ENCODE results near the gene ZER1.

ZER1 gene

DNA sequence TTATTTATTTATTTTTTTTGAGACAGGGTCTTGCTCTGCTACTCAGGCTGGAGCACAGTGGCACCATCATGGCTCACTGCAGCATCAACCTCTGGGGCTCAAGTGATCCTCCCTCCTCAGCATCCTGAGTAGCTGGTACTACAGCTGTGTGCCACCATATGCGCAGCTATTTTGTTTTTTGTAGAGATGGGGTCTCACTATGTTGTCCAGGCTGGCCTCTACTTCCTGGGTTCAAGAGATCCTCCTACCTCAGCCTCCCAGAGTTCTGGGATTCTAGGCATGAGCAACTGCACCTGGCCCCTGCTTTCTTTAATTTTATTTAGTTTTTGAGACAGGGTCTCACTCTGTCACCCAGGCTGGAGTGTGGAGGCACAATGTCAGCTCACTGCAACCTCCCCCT is 28.3 kb downstream of the ZER1 start:
- no peak for DNase-seq (ENCODE audit: low read depth in 1 of 2, low spot score in 1 of 2)

DNA sequence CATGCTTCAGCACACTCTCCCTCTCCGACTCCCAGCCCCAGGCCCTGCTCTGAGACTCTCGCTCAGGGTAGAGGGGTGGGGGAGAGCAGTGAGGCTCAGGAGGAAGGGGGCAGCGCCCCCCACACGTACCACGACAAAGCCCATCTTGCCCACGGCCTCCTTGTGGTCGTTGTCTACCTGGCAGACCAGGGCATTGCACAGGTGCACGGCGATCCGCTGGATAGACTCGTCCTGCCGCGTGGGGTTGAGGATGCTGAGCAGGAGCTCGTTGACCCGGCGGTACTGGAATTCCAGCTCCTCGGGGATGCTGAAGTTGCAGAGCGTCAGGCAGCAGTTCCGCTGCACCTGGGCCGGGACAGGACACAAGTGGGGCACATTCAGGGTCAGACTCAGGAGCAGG is 29.3 kb downstream of the ZER1 start:
- no peak for DNase-seq (ENCODE audit: low read depth in 1 of 2, low spot score in 1 of 2)

DNA sequence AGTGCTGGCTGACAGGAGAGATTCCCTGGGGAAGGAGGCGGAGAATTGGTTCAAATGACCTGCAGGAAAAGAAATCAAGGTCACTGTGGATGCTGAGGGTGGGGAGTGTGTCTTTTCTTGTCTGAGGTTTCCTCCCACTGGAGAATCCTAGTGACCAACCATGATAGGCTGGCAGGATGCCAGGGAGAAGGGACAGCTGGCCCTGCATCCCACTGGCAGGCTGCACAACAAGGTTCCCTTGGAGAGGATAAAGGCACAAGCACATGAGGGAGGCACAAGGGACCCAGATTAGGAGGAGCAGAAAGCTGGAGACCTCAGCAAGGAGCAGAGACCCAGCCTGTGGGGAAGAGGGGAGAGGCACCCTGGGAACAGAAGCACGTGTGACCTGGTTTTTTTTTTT is 36.4 kb downstream of the ZER1 start:
- DNase-seq (ENCODE audit: low read depth in 1 of 2, low spot score in 1 of 2): no peak

DNA sequence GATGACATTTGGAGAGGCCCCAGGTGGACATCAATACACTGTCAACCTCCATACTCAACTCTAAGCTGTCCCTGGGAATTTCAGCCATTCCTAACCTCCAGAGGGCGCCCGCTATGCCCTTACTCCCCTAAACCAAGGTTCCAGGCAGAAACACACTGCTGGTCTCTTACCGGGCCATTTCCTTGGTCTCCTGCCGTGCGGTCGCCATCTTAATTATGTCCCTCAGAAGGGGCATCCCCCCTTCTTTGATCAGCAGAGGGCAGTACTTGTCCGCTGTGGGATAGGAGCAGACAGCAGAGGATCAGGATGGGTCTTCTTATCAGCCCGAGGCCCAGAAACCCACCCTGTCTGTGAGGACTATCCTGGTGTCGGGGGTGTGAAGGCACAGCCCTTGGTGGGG is 38.5 kb downstream of the ZER1 start:
- no peak for DNase-seq (ENCODE audit: low read depth in 1 of 2, low spot score in 1 of 2)

DNA sequence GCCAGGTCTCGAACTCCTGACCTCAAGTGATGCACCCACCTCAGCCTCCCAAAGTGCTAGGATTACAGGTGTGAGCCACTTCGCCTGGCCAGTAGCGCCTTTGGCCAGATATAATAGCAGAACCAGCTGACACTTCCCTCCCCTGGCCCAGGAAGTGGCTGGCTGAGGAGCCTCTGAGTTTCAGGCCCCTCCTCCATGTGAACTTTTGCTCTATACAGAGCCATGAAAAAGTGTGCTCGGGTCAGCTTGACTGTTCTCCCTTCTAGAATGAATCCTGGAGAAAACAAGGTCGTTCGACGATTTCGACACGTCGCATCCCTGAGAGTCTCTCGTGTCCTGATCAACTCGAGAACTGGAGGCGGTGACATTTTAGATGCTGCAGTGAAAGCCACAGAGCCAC is 39.2 kb downstream of the ZER1 start:
- DNase-seq (ENCODE audit: low read depth in 1 of 2, low spot score in 1 of 2): no peak

DNA sequence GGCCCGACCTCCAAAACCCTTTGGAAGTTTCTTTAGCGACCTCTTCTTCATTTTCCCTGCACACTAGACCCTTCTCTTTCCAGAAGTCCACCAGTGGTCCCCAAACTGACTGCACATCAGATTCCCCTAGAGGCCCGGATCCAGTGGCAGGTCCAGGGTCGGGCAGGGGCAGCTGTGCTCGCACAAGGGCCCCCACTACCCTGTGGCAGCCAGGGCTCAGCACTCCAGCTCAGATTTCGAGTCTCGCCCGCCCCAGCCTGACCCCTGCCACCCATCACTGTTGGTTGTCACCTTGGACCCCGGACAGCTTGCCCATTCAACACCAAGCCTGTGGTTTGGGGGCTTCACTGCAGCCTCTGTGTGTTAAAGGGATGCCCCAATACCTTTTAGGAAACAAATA is 40.0 kb downstream of the ZER1 start:
- DNase-seq (ENCODE audit: low read depth in 1 of 2, low spot score in 1 of 2): no peak

DNA sequence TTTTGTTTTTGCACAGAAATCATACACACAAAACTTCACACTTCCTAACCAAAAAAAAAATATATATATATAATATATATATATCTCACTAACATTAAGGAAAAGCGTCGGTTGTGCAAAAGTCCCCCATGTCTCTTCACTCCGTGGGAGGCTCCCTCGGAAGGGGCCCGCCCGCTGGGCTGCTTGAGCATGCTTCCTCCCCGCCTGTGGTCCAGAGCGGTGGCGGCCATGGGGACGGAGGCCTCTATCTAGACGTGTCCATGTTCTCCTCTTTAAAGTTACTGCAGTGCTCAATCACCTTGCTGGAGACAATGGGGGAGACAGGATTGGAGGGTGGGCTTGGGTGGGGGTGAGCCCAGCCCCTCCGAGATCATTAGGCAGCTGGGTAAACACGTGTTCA is 40.6 kb downstream of the ZER1 start:
- no peak for DNase-seq (ENCODE audit: low read depth in 1 of 2, low spot score in 1 of 2)

DNA sequence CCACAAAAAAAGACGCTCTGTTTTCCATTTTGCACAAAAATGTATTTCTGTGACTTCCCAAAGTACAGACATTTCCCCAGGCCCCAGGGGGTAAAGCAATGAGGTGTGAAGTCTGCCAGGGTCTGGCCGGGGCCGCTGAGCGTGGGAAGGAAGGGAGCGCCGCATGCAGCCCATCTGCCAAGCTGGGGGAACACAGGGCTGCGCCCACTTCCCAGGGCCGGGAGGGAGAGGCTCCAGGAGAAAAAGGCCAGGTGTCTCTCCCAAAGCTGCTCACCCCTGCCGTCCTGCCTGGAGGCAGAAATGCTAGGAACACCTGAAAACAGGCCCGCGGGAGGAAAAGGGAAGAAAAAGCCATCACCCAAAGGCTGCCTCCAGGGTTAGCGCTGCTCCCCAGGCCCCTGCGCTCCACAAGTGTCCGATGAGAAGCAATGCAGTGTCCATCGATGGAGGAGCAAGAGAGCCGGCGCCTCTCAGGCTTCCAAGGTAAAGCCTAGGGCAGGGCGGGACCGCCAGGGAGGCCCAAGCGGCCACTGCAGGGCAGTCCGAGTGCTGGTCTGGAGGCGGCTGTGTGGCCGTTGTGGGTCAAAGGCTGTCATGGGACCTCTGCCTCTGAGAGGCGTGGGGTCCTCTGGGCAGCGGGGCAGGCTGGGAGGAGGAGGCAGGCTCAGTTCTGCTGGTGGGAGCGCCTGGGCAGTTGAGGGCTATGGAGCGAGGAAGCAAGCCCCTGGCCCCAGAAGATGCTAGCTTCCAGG is 41.8 kb downstream of the ZER1 start:
- DNase-seq (ENCODE audit: low read depth in 1 of 2, low spot score in 1 of 2): no peak

DNA sequence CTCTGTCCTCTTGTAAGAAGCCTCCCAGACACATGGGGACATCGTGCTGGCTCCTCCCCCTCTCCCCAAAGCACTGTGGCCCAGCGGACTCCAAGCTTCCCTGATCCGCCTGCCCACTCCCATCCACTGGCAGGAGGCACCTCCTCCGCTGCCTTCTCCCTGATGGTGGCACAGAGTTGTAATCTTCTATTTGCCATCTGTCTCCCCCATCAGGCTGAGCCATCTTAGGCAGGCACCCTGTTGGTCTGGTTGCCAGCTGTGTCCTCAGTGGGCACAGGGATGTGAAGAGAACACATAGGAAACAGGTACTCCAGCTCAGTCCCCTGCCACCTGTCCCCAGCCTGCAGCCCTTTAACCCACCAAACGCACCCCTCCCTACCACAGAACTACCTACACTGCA is 42.4 kb downstream of the ZER1 start:
- no peak for DNase-seq (ENCODE audit: low read depth in 1 of 2, low spot score in 1 of 2)

DNA sequence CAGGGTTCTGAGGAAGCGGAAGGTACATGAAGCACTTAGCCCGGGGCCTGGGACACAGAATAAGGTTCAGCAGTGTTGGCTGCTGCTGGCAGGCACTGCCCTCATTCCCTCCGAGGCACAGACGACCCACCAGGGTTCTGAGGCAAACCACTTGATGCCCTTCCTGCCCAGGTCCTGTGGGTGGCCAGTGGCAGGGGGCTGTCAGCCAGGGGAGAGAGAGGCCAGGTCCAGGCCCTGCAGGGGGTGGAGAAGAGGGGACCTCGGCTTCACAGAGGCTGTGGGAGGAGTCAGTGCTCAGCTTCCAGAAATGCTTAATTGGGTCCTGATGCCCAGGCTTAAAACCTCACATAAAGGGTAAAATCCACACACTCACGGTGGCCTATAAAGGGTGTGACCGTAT is 43.4 kb downstream of the ZER1 start:
- no peak for DNase-seq (ENCODE audit: low read depth in 1 of 2, low spot score in 1 of 2)

DNA sequence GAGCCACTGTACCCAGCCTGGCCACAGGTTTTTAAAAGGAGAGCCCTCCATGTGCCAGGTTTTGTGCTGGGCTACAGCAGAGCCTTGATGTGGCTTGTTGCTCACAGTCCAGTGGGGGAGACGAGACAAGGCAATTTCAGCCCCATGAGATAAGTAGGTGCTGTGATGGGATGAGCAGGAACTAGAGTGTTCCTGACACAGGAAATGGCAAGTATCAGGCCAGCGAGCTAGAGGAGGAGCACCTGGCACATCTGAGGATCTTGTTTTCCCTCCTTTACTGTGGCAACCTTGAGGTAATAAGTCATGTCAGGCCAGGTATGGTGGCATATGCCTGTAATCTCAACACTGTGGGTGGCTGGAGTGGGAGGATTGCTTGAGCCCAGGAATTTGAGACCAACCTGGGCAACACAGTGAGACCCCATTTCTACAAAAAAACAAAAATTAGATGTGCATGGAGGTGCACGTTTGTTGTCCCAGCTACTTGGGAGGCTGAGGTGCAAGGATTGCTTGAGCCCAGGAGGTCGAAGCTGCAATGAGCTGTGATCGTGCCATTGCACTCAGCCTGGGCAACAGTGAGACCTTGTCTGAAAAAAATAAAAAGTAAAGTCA is 44.0 kb downstream of the ZER1 start:
- no peak for DNase-seq (ENCODE audit: low read depth in 1 of 2, low spot score in 1 of 2)

DNA sequence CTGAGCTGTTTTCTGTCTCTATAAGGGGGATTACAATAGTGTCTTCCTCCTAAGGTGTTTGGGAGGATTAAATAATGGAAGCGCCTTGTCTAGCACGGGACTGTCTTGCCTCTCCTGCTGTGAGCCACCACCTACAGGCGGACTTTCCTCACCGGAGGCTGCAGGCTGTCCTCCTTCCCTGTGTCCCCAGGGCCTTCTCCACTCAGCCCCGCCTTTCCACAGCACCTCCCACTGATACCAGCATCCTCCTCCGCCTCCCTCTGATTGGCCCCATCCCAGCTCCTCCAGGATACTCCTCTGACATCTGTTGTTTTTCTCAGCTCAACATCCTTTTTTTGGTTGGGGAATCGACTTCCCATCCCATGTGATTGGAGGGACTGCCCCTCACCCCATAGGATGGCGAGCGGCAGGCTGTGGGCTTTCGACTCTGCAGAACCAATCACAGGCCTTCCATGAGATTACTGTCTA is 46.9 kb downstream of the ZER1 start:
- DNase-seq (ENCODE audit: low read depth in 1 of 2, low spot score in 1 of 2): no peak

DNA sequence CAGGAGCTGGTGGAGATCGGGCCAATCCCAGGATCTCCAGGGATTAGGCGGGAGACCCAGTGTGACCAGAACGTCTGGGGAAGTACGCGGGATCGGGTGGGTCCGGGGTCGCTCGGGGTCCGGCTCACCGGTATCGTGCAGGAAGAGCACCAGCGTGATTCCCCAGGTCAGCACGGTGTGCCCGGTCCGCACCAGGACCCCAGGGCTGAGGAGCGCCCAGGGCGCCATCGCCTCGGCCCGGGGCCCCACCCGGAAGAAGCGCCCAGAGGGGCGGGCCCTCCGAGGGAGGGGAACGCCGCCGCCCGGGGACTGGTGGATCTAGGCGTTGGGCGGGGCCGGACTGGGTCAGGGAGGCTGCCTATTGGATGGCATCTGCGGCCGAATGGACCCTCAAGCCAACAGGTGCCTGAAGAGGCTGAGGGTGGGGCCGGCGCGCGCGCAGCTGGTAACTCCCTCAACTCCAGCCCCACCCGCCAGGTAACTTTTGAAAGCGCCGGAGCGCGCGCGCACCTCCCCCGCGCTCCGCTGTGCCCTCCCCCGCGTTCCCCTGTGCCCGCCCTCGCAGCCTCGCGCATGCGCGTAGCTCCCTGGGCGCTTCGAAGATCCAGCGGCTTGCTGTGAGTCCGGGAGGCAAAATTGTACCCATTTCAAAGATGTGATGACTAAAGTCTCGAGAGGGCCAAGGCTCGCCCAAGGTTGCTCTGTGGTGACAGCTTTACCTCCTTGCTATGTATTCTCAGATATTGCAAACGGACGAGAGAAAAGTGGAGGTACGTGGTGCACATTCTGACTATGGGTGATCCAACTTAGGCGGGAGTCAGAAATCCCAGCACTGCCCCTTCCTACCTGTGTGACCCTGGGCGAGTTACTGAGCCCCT is 47.6 kb downstream of the ZER1 start, which contains the start of gene ZDHHC12:
TSS of gene ZDHHC12 (minus strand) at position 262 of the 878 bp plus-strand sequence. CDS start at position 228, 34 bp downstream.
- peak; percentile 96 to 98 for DNase-seq (ENCODE audit: low read depth in 1 of 2, low spot score in 1 of 2)

DNA sequence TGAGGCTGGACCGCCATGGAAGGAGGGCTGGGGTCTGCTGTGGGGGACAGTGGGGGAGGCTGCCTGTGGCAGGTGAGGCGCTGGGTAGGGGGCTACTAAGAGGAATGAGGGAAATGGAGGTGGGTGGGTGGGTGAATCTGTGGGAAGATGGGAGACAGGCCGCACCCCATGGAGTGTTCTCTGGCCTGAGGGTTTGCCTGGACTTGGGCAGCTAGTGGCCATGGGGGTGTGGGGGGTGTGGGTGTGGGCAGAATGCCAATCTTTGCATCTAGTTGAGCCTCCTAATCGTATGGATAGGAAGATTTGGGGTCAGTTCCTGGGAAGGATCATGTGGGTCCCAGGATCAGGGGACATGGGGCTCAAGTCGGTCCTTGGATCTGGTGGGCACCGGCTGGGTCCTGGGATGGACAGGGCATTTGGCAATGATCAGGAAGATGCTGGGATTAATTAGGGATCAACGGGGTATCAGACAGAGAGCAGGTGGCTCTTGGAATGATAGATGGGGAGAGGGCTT is 48.3 kb downstream of the ZER1 start:
- no peak for DNase-seq (ENCODE audit: low read depth in 1 of 2, low spot score in 1 of 2)

DNA sequence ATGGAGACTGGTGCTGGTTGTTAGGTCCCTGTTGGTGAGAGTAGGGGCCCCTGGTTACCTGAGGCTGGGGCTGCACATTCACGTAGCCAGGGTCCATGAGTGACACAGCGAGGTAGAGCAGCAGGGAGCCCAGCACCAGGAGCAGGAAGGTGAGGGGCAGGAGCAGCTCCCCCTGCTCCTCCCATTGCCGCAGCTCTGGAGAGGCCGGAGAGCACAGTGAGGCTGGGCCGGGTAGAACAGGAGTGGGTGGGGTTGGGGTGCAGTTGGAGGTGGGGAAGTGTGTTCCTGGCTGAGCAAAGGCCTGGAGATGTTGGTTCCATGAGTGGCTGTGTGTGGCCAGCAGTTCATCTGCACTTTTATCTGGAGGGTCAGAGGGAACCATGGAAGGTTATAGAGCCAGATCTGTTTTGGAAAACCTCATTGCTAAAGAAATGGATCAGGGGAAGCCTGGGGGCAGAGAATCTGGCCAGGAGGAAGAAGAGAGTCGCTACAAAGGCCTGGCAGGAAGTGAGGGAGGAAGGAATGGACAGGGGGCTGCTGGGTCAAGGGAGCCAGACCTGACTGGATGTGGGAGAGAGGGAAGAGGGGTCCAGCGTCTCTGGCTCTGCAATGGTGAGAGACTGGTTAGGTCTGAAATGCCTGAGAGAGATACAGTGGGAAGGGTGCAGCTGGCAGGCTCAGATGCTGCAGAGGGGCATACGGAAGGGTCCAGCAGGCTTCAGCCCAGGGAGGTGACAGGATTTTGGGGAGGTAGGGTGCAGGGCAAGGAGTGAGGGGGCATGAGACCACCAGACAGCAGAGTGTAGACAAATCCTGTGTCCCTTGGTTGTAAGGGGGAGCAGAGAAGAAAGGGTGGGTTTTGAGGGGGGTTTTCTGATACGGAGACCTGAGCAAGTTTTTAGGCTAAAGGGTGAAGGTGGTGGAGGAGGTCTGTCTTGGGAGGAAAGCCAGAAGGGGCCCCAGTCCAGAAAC is 49.1 kb downstream of the ZER1 start:
- DNase-seq (ENCODE audit: low read depth in 1 of 2, low spot score in 1 of 2): no peak

DNA sequence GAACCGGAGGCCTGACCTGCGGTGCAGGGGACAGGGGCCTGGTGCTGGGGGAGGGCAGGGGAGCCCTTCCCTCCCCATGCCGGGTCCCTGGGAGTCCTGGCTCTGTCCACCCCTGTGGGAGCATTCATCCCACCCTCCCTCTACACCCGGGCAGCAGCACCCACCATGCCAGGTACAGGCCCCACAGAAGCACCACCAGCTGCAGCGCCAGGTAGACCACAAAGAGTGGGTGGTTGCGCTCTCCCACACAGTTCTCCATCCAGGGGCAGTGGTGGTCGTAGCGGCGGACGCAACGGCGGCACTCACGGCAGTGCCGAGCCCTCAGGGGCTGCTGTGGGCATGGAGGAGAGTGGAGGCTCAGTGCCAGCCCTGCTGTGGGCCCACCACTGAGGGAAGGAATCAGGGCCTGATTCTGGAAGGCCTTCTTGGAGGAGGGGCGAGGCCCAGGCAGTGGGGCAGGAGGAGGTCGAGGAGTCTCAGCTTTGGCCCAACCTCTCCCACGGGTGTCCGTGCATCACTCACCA is 50.2 kb downstream of the ZER1 start:
- no peak for DNase-seq (ENCODE audit: low read depth in 1 of 2, low spot score in 1 of 2)

DNA sequence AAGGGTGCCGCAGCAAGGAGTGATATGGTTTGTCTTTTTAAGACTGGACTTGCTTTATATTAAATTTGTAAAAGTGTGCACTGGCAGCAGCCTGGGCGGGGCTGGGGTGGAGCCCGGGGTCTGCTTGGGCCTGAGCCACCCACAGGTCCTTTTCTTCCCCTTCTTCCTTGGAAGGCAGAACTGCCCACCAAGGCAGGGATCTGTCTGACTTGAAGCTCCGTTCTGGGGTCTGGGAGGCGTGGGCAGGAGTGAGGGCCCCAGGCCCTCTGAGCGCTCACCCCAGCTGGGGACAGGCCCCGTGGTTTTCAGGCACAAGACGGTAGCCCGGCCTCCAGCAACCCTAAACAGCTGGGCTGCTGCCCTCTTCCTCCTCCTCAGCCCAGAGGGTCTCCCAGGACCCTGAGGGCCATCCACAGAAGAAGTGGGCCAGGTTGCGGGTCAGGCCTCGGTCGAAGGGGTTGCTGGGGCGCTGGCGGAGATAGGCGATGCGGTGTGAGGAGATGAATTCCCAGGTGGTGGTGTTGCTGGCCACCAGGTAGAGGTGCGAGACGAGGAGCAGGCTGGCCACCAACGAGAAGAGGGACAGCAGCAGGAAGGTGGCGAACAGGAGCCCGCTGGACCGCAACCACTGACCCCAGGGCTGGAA is 50.8 kb downstream of the ZER1 start:
- no peak for DNase-seq (ENCODE audit: low read depth in 1 of 2, low spot score in 1 of 2)

DNA sequence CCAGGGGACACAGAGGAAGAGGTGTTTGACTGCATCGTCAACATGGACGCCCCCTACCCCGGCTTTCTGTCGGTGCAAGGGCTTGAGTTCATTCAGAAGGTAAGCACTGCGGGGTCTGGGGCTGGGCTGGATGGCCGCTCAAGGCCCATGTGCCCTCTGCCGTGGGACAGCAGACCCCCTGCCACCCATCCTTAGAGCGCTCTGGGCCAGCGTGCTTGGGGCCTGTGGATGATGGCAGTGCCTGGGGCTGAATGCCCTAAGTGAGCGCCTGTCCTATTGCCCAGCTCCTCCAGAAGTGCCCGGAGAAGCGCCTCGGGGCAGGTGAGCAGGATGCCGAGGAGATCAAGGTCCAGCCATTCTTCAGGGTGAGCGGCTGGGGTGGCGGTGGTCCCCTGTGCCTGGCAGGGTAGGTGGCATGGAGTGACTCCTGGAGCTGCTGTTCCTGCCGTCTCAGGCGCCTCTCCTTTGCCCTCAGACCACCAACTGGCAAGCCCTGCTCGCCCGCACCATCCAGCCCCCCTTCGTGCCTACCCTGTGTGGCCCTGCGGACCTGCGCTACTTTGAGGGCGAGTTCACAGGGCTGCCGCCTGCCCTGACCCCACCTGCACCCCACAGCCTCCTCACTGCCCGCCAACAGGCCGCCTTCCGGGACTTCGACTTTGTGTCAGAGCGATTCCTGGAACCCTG is 51.7 kb downstream of the ZER1 start:
- DNase-seq (ENCODE audit: low read depth in 1 of 2, low spot score in 1 of 2): no peak

DNA sequence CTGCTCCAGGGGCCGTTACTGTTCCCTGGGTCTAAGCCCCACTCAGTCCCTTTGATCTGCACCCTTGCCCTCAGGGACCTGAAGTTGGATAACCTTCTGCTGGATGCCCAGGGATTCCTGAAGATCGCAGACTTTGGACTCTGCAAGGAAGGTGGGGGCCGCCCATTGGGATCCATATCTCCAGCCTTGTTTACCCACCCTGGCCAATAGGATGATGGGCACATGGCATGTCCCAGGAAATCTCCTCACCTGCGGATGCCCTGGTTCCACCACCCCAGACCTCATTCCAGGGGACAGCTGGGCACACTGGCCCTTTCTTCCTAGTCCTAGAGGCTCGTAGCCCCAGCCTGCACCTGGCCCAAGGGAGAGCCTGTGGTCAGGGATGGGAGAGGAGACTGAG is 53.3 kb downstream of the ZER1 start:
- no peak for DNase-seq (ENCODE audit: low read depth in 1 of 2, low spot score in 1 of 2)

Data from stimulated activated CD4-positive, alpha-beta T cell treated with anti-CD3 and anti-CD28 coated beads, Interleukin-15, amount 100 ng/mL, for 1 hour (primary cell).